Heart left ventricle (tissue), 16 donors: Measurements from ENCODE around the gene CYB5RL. TPM values are rescaled to one million over a fixed set of nuclear protein-coding genes. Genes with fewer than 3 reads are reported as not detected.

Source experiments
- ATAC-seq, 4 donors: fragments of 200-7000 bp; cut with Tn5 transposase; one replicate each; pipeline ENCODE4 v1.9.1; 2020 to 2022; ENCODE audit warnings: moderate library complexity in 4 of 4, mild to moderate bottlenecking in 3 of 4, moderate number of reproducible peaks in 1 of 4
- DNase-seq, 5 donors: peaks; one replicate each; pipeline ENCODE4 v3.0.0-alpha.2; 2020
- H3K27ac ChIP-seq, 12 donors: fragments of 200-600 bp; sonication (generic) in 4 of 12; one replicate each; pipeline versions ENCODE4 v1.5.0 to v1.8.0; 2016 to 2022; ENCODE audit warnings: mild to moderate bottlenecking in 2 of 12
- H3K27me3 ChIP-seq, 9 donors: fragments of 200-600 bp; sonication (generic) in 2 of 9; one replicate each; pipeline versions ENCODE4 v1.5.1 to v1.8.0; 2016 to 2022; ENCODE audit warnings: mild to moderate bottlenecking in 3 of 9
- H3K36me3 ChIP-seq, 9 donors: fragments of 200-600 bp; sonication (generic) in 2 of 9; one replicate each; pipeline versions ENCODE4 v1.5.0 to v1.8.0; 2018 to 2022; ENCODE audit warnings: mild to moderate bottlenecking in 2 of 9
- H3K4me1 ChIP-seq, 12 donors: fragments of 200-600 bp; sonication (generic) in 4 of 12; one replicate each; pipeline versions ENCODE4 v1.5.0 to v1.8.0; 2016 to 2022; ENCODE audit warnings: mild to moderate bottlenecking in 3 of 12
- H3K4me3 ChIP-seq, 12 donors: fragments of 200-600 bp; sonication (generic) in 4 of 12; one replicate each; pipeline versions ENCODE4 v1.5.0 to v1.8.0; 2017 to 2022; ENCODE audit warnings: mild to moderate bottlenecking in 9 of 12, moderate library complexity in 4 of 12
- H3K9me3 ChIP-seq, 12 donors: fragments of 200-600 bp; sonication (generic) in 4 of 12; one replicate each; pipeline versions ENCODE4 v1.5.0 to v1.8.0; 2016 to 2022; ENCODE audit warnings: mild to moderate bottlenecking in 1 of 12
- POLR2A ChIP-seq, 2 donors: fragments of 450-650 bp; IDR thresholded peaks; one replicate each; pipeline ENCODE4 v1.6.1; 2017; ENCODE audit warnings: antibody characterized with exemption in 2 of 2, mild to moderate bottlenecking in 2 of 2, moderate library complexity in 2 of 2
- WGBS, 4 donors: extraction: QIAGEN DNeasy Blood & Tissue Kit in 2 of 4; methylation state at CpG; one replicate each; pipeline versions ENCODE4 v1.1.5 to v1.1.7; 2013 to 2018; 5-methylcytosine and 5-hydroxymethylcytosine counted together
- intact Hi-C, 10 donors: fragments of 100-400 bp; cut with DNase I; formaldehyde crosslinking; loops; one replicate each; pipeline versions ENCODE4 v1.11.1 to v1.14.2; 2022
- polyA plus RNA-seq, 2 donors: library from polyadenylated mRNA; stranded (reverse); fragments of 200-250 nt; gene quantifications; one replicate each; pipeline ENCODE4 v1.2.3, GENCODE V29; 2013
- total RNA-seq, 9 donors: library from RNA; depleted of rRNA in 2 of 9; stranded (reverse); fragments of >200 nt in 2 of 9; fragmentation: NEBNext Ultra II Directional in 3 of 9; extraction: Animal tissue kit (Norgen Biotek cat#: 25700) in 3 of 9; gene quantifications; one replicate each; pipeline versions ENCODE4 v1.1.0 to v1.2.4, GENCODE V29; 2016 to 2023
- TF ChIP-seq, protein P1 (sequence below), 12 donors: fragments of 200-600 bp; sonication (generic) in 4 of 12; IDR thresholded peaks; one replicate each; pipeline versions ENCODE4 v1.5.0 to v1.8.0; 2018 to 2022; ENCODE audit warnings: antibody characterized with exemption in 12 of 12, mild to moderate bottlenecking in 5 of 12
- donor health status: ischemic (EF 13 %, LVEDD 7.1; RV severe dilation, severe dysfunction).
- donor health status: healthy with polysubstance abuse.
- donor health status: DM: no; HTN: yes; CAD: no.
- donor health status: DM: no; HTN: no; CAD: no.
- donor health status: ischemic (EF 25% LVEDD 6.9; RV normal size, moderate dysfunction).
- donor health status: ischemic (EF 25% LVEDD 5.7; RV mildly dilated, moderate dysfunction).
- donor health status: healthy.
- donor health status: DM: yes; HTN: yes; CAD: no.
- donor health status: ischemic (EF 35%, LVEDD 5.7; RV mildly dilated, moderate dysfunction).
- donor health status: nonischemic (EF 11% LVEDD 7.7; RV severe dilation, severe dysfunction).
- donor health status: DM: yes; HTN: yes; CAD: no.
- donor health status: PGD.
- donor health status: ischemic (EF 29% LVEDD 5.4; RV normal size, mild dysfunction).
- donor health status: nonischemic (EF 23%, LVEDD 6.1; RV moderate dilation, normal function).

The CYB5RL gene
- total and polyA plus RNA-seq, 11 donors: 2.2 to 7.5 (median 4.3) TPM

DNA sequence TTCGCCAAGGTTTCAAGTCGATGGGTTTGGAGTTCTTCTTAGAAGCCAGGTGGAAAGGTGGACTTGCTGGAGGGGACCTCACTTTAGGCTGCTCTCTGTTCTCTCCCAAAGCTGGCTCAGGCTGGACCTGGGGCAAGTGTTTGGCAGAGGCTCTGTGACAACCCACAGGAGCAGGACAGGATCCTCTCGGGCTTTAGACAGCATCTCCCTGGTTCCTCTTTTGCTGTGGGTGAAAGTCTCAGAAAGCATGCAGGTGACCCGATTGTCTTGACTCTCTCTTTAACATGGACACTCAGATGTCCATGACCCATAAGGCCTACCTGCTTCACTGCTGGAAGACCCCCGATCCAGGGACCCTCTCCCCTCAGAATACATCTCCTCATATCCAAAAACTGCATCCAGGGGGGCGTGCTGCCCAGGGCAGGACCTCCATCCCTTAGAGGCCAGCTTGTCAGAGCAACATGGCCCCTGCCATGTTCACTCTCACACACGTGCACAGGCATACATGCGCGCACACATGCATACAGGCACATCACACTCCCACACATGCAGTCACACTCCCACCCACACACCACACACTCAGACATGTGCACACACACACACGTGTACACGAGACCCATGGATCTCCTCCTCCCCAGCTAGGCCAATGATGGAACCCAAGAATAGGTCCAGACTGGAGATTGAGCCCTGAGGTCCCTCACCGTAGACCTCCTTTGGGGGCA, 21.4 kb upstream of the CYB5RL start:
- intact Hi-C loops: loop anchor here in 1 of 10 donors (10.0 kb wide), 1 partner anchor 184 kb away; the partner anchor contains the start of gene SSBP3
- Histone ChIP-seq H3K4me3 (peak overlapping the region in 1 of 12 donors; percentile 17), H3K27ac (peak overlapping the region in 4 of 12 donors; percentile 52 to 74 (median 70)), H3K4me1 (peaks cover 0 to 45% (median 23%) of the 10 kb centered on the region in 12 donors), H3K27me3 (no peaks in the 10 kb centered on the region), H3K9me3 (no peaks in the 10 kb centered on the region), H3K36me3 (peaks cover 0 to 38% (median 34%) of the 10 kb centered on the region in 9 donors)
- 90 to 95% (median 92%) methylated on average over 12 of the region's 12 CpGs for WGBS, 4 donors
- TF ChIP-seq, protein P1, sequence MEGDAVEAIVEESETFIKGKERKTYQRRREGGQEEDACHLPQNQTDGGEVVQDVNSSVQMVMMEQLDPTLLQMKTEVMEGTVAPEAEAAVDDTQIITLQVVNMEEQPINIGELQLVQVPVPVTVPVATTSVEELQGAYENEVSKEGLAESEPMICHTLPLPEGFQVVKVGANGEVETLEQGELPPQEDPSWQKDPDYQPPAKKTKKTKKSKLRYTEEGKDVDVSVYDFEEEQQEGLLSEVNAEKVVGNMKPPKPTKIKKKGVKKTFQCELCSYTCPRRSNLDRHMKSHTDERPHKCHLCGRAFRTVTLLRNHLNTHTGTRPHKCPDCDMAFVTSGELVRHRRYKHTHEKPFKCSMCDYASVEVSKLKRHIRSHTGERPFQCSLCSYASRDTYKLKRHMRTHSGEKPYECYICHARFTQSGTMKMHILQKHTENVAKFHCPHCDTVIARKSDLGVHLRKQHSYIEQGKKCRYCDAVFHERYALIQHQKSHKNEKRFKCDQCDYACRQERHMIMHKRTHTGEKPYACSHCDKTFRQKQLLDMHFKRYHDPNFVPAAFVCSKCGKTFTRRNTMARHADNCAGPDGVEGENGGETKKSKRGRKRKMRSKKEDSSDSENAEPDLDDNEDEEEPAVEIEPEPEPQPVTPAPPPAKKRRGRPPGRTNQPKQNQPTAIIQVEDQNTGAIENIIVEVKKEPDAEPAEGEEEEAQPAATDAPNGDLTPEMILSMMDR (IDR thresholded peaks at IDR 0.05): no peak
- TF ChIP-seq POLR2A (IDR thresholded peaks at IDR 0.05): no peak
- ATAC-seq (no peak), DNase-seq (no peak)

DNA sequence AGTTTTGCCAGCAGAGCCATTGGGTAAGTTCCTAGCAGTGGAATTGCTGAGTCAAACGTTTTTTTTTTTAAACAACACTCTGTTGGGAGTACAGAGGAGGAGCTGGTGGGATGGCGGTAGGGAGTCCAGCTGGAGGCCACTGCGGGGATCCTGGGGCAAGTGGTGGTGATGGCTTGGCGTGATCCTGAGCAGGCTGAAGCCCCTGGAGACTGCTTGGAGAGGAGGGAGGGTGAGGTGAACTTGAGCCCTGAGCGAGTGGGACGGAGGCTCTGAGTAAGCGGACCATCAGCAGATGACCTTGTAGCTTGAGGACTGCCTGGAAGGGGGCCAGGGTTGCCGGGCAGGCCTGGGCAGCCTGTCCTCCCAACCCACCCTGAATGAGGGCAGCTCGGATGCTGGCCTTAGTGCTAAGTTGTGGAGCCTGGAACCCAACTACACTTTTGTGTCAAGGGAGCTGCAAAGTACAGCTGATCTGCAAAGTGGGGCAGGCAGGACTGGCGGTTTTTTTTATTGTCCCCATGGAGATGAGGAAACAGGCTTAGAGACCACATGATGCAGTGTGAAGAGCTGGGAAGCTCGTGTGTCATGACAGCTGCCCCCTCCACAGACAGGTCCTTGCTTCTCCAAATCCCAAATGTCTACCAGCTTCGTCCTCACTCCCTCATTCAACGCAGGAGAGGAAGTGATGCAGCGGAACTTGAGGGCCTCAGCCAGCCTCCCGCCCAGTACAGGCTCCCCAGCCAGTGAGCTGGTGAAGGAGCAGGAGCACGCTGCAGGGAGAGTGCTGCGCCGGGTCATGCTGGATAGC, 20.4 kb upstream of the CYB5RL start:
- H3K4me3 ChIP-seq: peak overlapping the region in 6 of 12 donors; percentile 8 to 23 (median 13)
- TF ChIP-seq, protein P1 (IDR thresholded peaks at IDR 0.05): no peak
- no peak for TF ChIP-seq POLR2A (IDR thresholded peaks at IDR 0.05)
- peaks cover 0 to 45% (median 23%) of the 10 kb centered on the region in 12 donors for H3K4me1 ChIP-seq
- peak overlapping the region in 10 of 12 donors; percentile 29 to 74 (median 53) for H3K27ac ChIP-seq
- ATAC-seq: peak; percentile 65 to 87 (median 77)
- 35 to 40% (median 37%) methylated on average over 17 to 18 of the region's 18 CpGs for WGBS, 4 donors
- intact Hi-C loops: loop anchor here in 1 of 10 donors (10.0 kb wide), 1 partner anchor 185 kb away; the partner anchor contains the start of gene SSBP3
- H3K36me3 ChIP-seq: peaks cover 0 to 40% (median 38%) of the 10 kb centered on the region in 9 donors
- no peaks in the 10 kb centered on the region for H3K9me3 ChIP-seq
- DNase-seq: peak; percentile 64 to 84 (median 79)
- H3K27me3 ChIP-seq: no peaks in the 10 kb centered on the region

DNA sequence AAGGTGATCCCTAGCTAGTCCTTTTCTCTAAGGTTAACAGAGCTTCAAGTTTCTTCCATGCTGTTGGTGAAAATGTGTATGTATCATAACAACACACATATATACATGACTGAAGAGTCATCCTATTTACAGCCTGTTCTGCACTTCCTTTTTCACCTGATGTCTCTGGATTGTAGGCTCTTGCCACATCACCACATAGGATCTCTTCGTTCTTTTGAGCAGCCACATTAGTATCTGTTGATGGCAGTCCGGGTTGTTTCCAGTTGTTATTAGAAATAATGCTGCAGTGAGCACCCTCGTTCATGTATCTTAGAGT, 19.8 kb upstream of the CYB5RL start:
- WGBS, 4 donors: 60 to 64% (median 62%) methylated on average over 3 of the region's 3 CpGs
- TF ChIP-seq POLR2A (IDR thresholded peaks at IDR 0.05): no peak
- TF ChIP-seq, protein P1 (IDR thresholded peaks at IDR 0.05): no peak
- DNase-seq (no peak), ATAC-seq (no peak)
- Histone ChIP-seq H3K4me3 (no peak overlapping the region), H3K27me3 (no peaks in the 10 kb centered on the region), H3K4me1 (peaks cover 0 to 45% (median 23%) of the 10 kb centered on the region in 12 donors), H3K27ac (peak overlapping the region in 10 of 12 donors; percentile 29 to 74 (median 53)), H3K9me3 (no peaks in the 10 kb centered on the region), H3K36me3 (peaks cover 0 to 46% (median 44%) of the 10 kb centered on the region in 9 donors)
- intact Hi-C loops: loop anchor here in 4 of 10 donors (2.0 to 10.0 kb wide), 4 partner anchors 53 to 269 kb away; partner anchors contain the start of gene SSBP3 (in 1 of the 4)
